BE2C (cell line): ENCODE data around the gene LPIN1.

Experiments
- DNase-seq: peaks from one replicate; pipeline ENCODE4 v3.0.0-alpha.2; 2020
- H3K27me3 ChIP-seq: fragments of 250-450 bp; sonication (Bioruptor Pico); 2 replicates; pipeline ENCODE4 v1.5.1; 2020; ENCODE audit warnings: mild to moderate bottlenecking
- H3K36me3 ChIP-seq: fragments of 250-450 bp; sonication (Bioruptor Pico); 2 replicates; pipeline ENCODE4 v1.5.1; 2020; ENCODE audit warnings: mild to moderate bottlenecking
- H3K4me1 ChIP-seq: fragments of 250-450 bp; sonication (Bioruptor Pico); 2 replicates; pipeline ENCODE4 v1.5.1; 2020
- H3K4me3 ChIP-seq: 2 replicates; pipeline ENCODE4 v1.5.1; 2011; ENCODE audit warnings: low read depth, low read length
- H3K9me3 ChIP-seq: fragments of 250-450 bp; sonication (Bioruptor Pico); 2 replicates; pipeline ENCODE4 v1.5.1; 2020
- CTCF ChIP-seq: IDR thresholded peaks from 2 replicates; pipeline ENCODE4 v1.5.1; 2012; ENCODE audit warnings: mild to moderate bottlenecking, low read depth, low read length

Gene LPIN1

GRCh38 chr2:11876889-11877288 lies 130.5 kb downstream of the LPIN1 start:
- H3K4me1 ChIP-seq = no peaks in the 10 kb centered on the region
- no peak overlapping the region for H3K4me3 ChIP-seq
- no peaks in the 10 kb centered on the region for H3K27me3 ChIP-seq
- no peak for DNase-seq
- no peaks in the 10 kb centered on the region for H3K36me3 ChIP-seq
- no peak for TF ChIP-seq CTCF
- H3K9me3 ChIP-seq = no peaks in the 10 kb centered on the region
